NCI-H2171 (cell line): Measurements from ENCODE around the gene SPRYD7.
"Not testable (repeated sequence)": the region's sequence is repeated elsewhere in the genome, so short reads cannot be mapped to it uniquely, and the experiment has no call there.

Experiments
- DNase-seq: peaks from one replicate; lab custom pipeline; 2025; lab: John Stamatoyannopoulos, UW

SPRYD7 gene

DNA sequence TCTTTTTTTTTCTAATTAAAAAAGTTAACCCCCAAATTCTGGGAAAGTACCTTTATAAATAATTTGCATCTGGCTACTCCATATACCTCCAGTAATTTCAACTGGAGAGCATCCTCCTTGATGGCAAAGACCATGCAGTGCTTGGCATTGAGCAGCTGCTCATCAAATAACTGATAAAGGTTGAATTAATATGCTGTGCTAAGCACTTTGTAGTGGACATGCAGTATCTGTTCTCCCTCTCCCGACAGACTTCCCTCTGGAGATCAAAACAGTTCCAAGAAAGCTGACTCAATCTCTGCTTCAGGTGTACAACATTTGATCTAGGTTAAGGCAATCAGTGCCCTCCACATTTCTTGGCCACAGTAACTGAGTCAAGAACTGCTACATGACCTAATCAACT lies 3.3 kb downstream of the SPRYD7 start:
- no peak for DNase-seq

DNA sequence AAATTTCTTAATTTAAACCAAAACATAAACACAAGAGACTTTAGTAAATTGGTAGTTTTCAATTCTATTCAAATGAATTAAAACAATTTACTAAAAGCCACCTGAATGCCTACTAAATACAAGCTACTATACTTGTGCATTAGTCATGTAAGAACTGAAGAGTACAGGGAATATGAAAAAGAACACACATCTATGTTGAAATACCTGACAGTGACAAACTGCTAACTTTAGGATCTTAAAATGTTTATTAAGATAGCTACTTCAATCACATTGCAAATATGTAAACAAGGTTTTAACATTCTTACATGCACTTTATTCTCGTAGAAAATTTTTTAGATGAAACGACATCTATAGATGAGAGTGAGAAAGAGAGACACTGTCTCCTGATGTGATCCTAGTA lies 4.1 kb downstream of the SPRYD7 start:
- DNase-seq, result no peak

DNA sequence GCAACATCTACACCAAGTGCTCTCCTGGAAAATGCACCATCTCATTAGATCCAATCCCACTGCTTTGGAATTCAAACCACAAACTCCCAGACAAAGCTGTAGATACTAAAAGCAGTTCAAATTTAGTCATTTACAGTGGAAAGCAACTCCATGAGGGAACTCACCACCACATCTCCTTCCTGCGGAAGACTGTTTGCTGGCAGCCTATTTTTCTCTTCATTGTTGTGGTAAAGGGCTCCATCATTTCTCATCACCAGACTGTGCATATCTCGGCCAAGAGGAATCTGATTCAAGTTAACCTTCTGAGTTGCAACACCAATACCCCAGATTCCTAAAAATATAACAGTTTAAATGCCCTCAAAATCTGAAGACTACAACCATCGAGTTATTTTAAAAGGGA lies 8.4 kb downstream of the SPRYD7 start:
- no peak for DNase-seq

DNA sequence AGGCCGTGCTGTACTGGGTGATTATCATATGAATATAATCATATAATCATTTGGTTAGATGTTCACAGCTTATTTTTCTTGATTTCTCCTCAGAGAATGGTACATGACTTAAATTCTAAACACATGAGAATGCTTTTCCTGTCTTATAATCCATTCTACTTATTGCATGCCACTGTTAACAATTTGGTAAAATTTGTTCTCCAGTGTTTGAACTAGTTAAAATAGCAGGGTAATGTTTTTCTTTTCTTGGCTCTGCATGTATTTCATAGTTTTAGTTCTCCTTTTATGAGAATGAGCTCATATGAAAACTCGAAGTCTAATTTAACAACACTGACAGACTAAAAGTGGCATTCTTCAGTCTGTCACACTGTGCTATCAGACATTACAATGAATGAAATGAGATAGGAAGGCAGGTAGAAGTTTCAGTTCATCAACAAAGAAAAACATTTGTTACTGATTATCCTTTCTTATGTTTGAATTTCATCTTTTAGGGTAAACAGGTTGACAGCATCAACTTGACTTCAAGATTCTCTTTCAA lies 10.2 kb downstream of the SPRYD7 start:
- DNase-seq, result no peak

DNA sequence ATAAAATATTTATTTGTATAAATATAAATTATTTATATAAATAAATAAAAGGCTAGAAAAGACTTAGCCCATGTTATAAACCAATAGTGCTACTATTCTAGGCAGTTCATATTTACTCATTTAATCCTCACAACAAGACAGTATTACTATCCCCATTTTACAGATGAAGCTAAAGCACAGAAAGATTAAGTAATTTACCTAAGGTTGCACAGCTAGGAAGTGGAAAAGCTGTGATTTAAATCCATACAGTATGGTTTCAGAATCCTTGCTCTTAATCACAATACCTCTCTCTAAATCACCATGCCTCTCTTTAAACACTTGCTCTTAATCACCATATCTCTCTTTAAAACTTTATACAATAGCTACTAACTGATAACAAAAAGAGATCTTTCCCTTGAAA lies 13.8 kb downstream of the SPRYD7 start:
- DNase-seq, result no peak

DNA sequence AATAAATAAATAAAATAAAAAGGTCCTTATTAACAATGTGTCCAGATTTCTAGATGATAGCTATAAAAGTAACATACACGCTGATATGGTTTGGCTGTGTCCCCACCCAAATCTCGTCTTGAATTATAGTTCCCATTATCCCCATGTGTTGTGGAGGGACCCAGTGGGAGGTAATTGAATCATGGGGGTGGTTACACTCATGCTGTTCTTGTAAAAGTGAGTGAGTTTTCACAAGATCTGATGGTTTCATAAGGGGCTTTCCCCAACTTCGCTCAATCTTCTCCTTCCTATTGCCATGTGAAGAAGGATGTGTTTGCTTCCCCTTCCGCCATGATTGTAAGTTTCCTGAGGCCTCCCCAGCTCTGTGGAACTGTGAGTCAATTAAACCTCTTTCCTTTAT lies 15.2 kb downstream of the SPRYD7 start:
- not testable (repeated sequence) for DNase-seq

DNA sequence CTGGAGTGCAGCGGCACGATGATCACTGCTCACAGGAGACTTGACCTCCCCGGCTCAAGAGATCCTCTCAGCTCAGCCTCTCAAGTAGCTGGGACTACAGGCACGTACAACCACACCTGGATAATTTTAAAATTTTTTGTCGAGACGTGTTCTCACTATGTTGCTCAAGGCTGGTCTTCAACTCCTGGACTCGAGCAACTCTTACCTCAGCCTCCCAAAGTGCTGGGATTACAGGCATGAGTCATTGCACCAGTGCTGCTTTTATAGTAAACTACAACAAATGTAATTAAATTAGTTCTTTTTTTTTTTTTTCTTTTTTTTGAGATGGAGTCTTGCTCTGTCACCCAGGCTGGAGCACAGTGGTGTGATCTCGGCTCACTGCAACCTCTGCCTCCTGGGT lies 18.0 kb downstream of the SPRYD7 start:
- not testable (repeated sequence) for DNase-seq

DNA sequence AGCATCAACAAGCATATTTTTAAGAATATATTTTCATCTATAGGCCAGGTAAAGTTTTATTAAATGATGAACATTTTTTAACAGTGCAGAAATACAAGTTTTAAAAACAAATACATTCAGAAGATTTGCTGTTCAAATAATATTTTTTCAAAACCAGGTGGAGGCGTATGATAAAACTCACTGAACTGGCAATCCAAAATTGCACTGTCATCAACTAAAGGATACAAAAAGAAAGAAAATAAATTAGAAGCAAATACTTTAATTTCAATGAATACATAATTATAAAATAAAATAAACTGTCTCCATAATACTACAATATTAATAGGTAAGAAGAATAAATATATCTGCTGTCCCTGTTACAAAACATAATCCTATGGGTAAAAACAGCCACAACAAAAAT lies 21.2 kb downstream of the SPRYD7 start:
- no peak for DNase-seq

DNA sequence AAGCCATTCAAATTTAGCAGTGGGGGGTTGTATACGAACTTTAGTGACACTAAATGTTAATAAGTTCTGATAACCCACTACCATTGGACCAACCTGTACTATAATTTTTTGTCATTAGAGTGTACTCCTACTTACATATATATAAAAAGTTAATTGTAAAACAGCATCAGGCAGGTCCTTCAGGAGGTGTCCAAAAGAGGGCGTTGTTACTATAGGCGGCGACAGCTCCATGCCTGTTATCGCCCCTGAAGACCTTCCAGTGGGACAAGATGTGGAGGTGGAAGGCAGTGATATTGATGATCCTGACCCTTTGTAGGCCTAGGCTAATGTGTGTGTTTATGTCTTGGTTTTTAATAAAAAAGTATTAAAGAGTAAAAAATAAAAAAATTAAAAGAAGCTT lies 27.5 kb downstream of the SPRYD7 start:
- no peak for DNase-seq

DNA sequence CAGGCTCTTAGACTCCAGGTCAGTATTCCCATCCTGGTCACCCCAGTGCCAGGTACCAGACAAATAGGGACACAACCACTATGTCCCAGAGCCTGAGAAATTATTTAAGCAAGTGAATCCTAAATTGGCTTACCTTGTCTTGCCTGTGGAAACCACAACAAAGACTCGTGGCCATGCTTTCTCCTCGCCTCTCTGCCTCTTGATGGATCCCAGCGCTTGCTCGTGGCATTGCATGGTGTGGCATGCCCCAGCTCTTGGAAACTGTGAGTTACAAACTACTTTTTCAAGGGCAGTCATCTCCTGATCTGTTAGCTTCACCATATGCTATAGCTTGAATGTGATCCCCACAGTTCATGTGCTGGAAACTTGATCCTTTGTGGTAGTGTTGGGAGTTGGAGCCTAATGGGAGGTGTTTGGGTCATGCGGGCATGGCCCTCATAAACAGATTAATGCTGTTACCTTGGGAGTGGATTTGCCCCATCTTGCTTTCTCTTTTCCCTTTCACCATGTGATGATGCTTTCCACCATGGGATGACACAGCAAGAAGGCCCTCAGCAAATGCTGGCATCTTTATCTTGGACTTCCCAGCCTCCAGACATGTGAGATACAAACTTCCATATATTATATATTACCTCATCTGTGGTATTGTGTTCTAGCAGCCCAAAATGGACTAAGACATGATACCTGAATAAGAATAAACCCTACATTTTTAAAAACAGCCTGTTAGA lies 31.2 kb downstream of the SPRYD7 start:
- DNase-seq, result peak; percentile 12

DNA sequence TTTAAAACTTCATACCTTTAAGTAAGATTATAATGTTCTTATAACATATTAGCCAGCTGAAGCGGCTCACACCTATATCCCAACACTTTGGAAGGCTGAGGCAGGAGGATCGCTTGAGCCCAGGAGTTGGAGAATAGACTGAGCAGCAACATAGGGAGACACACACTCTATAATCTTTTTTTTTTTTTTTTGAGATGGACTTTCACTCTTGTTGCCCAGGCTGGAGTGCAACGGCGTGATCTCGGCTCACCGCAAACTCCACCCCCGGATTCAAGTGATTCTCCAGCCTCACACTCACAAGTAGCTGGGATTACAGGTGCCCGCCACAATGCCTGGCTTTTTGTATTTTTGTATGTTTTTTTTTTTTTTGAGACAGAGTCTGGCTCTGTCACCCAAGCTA lies 37.3 kb downstream of the SPRYD7 start:
- no peak for DNase-seq

DNA sequence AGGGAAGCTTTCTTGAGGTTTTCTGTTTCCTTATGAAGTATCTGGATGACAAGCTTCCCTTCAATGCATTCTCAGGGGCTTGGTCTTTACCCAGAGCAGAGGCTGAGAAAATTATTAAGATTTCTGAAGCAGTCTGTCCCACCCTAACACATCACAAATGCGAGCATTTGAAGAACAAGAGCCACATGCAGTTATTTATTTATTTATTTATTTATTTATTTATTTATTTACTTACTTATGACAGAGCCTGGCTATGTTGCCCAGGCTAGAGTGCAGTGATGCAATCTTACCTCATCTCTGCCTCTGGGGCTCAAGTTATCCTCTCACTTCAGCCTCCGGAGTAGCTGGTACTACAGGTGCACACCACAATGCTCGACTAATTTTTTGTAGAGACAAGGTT lies 38.4 kb downstream of the SPRYD7 start:
- DNase-seq, result no peak

DNA sequence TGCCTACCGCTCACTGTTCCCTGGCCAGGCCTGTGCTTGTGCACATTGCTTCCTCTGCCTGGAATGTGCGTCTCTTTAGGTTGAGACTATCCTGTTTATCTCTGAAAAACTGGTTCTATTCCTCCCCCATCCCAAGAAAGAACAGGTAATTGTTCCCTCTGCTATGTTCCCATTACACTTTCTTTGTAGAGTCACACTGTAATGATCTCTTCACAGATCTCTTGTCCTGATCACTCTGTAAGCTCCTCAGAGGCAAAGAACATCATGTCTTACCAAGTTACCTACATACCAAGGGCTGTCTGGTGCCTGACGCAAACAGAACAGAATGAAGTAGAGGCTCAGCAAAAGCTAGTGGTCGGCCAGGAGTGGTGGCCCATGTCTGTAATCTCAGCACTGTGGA lies 40.3 kb downstream of the SPRYD7 start:
- no peak for DNase-seq

DNA sequence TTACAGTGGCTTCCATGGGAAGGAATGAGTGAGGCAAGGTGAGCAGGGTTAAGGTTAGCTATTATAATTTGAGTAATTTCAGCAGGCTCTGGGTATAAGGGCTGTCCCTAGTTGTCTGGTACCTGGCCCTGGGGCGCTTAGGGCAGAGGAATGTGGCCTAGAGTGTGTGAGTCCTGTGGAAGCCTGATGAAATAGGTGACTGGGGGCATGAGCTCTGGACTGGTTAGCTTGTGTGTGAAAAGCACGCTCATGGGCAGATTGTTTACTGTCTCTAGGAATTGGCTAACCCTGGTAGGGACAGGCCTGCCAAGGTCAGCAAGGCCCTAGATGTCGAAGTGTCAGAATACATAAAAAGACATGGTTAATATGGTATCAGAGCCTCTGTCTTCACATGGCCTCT lies 42.5 kb downstream of the SPRYD7 start:
- DNase-seq, result no peak

DNA sequence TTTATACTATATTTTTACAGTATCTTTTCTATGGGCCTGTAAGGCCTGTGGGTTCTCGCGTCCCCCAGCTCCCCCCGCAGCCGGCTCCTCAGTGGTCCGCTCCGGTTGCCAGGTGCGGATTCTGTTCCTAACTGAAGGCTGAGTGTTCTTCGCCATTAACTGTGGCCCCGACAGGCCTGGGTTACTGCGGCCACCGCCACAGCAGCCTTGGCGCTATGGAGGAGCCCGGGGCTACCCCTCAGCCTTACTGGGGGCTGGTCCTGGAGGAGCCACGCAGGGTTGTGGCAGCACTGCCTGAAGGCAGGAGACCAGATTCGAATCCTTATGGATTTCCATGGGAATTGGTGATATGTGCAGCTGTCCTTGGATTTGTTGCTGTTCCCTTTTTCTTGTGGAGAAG lies 45.8 kb downstream of the SPRYD7 start:
- DNase-seq, result no peak

DNA sequence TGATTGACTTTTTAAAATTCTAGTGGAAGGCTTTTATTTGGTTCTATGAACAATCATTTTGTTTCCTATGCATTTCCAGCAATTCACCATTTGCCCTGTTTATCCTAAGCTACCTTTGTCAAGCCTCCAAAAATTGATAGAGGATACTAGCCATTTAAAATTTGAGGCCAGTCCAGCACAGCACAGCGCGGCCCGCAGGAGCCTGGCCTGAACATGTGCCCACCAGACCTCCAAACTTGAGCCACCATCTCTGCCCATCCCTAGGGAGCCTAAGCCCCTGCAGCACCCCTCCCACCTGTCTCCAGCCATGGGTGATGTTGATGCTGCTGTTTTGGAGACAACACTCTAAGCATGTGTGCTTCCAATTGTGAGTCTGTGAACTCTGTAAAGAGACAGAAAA lies 57.5 kb downstream of the SPRYD7 start:
- no peak for DNase-seq

DNA sequence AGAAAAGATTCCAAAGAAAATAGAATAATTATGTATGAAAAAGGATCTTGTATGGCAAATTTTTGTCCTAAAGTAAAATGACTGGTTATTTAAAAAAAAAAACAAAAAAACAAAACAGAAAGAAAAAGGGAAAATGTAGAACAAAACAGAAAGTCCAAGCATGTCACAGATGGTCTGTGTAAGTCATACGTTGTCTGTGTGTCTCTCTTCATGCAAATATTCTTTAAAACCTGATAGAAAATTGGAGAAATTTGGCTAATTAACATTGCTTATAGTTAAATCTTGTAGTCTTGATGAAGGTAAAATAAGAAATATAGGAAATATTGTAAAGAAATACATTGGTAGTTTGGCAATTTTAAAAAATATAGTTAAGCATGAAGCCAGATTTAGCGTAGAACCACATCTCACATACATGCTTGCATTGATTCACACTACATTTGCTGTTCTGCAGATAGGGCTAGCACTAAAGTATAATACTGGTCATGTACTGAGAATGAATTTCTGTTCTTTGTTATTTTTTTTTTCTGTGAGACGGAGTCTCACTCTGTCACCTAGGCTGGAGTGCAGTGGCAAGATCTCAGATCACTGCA lies 58.4 kb downstream of the SPRYD7 start:
- DNase-seq, result peak; percentile 1

DNA sequence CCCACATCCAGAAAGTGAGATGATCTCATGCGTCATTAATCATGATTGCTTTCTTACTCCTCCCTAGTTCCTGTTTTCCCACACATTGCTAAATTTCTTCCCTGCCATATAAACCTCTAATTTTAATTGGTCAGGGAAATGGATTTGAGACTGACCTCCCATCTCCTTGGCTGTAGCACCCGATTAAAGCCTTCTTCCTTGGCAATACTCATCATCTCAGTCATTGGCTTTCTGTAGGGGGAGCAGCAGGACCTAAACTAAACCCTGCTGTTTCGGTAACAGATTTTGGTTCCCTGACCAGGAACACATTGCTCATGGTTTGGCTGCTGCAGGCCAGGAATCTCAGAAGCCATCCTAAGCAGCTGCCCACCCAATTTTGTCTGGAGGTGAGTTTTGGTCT lies 61.7 kb downstream of the SPRYD7 start:
- DNase-seq, result no peak

DNA sequence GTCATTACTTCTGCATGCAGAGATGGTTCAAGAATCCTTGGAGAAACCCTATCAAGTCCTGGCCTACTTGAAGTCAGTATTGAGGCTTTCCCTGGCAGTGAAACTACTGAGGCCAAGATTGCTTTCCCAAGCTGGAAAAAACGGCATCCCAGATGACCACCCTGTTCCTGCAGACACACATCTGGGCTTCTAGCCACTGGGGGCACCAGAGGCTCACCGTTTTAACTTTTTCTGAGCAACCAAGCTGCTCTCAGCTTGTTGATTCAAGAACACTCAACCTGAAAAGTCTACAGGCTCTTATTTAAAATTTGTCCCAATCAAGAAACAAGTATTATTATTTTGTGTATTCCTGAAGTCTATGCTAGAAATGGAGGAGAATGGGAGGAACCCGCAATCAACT lies 66.6 kb downstream of the SPRYD7 start:
- DNase-seq, result no peak

DNA sequence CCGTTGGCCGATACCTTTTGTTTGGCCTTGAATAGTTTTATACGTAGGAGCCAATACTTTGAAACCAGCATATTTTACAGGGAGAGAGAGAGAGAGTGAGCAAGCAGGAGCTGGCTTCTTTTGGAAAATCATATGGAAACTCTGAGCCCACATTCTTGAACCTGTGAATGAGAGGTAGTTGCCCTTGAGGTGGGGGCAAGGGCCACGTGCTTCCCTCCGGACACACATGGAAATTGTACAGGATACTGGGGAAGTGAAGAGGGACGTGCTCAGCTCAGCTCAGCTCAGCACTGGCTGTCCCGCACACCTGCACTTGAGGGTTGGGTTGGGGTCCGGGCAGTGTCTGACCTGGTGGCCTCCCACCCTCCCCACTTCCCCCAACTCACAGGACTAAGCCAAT lies 68.3 kb downstream of the SPRYD7 start:
- DNase-seq, result no peak

DNA sequence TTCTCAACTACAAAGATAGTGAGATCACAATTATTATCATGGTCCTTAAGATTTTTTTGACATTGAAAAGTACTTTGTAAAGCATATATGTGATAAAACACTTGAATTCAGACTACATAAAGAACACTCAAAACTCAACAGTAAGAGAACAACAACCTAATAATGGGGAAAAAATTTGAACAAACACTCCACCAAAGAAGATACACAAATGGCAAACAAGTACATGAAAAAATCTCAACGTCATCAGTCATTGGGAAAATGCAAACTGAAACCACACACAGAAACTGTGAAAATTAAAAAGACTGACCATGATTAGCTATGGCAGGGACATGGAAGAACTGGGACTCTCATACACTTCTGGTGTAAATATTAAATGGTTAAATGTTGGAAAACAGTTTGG lies 70.9 kb downstream of the SPRYD7 start:
- no peak for DNase-seq

DNA sequence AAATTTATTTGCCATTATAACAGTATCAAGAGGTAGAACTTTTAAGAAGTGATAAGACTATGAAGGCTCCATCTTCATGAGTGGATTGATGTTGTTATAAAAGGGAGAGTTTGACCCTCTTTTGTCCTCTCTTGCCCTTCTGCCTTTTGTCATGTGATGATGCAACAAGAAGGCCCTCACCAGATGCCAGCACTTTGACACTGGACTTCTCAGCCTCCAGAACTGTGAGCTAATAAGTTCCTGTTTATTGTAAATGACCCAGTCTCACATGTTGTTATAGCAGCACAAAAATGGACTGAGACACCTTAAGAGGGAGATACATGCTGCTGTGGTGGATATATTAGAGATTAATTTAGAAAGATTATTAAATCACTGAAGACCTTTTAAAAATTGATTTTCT lies 71.6 kb downstream of the SPRYD7 start:
- no peak for DNase-seq
